OCI-LY7 (cell line): ENCODE measurements around the gene ITGA3. TPM values are rescaled to one million over a fixed set of nuclear protein-coding genes. Genes with fewer than 3 reads are reported as not detected.

Source experiments
- BruUV-seq: library from RNA; stranded (reverse); fragments of 400-500 nt; replicated peaks from 2 replicates; lab custom pipeline; 2021; lab: Mats Ljungman, UMichigan
- CTCF ChIA-PET: fragments of 300-600 bp; sonication (Branson Sonifier 250); formaldehyde crosslinking; loops from one replicate; lab custom pipeline; 2022; ENCODE audit warnings: antibody characterized with exemption; ENCODE audit not compliant: unreplicated experiment; lab: Charles Lee
- POLR2A ChIA-PET: fragments of 300-600 bp; sonication (Branson Sonifier 250); formaldehyde crosslinking; loops from one replicate; lab custom pipeline; 2022; ENCODE audit warnings: antibody characterized with exemption; lab: Charles Lee
- DNase-seq: peaks from one replicate; pipeline ENCODE4 v3.0.0-alpha.2; 2015; ENCODE audit warnings: low spot score
- H2AFZ ChIP-seq: fragments of 200-600 bp; sonication (generic), shearing (Covaris generic); 2 replicates; pipeline ENCODE4 v1.6.1; 2014; ENCODE audit warnings: mild to moderate bottlenecking, antibody characterized with exemption, low read length, moderate library complexity
- H3K27ac ChIP-seq: fragments of 200-600 bp; sonication (generic); 2 replicates; pipeline ENCODE4 v1.5.1; 2014; ENCODE audit warnings: mixed run types, low read depth, mild to moderate bottlenecking, moderate library complexity, low read length, inconsistent platforms; ENCODE audit not compliant: poor library complexity, severe bottlenecking
- H3K36me3 ChIP-seq: fragments of 200-600 bp; sonication (generic); 2 replicates; pipeline ENCODE4 v1.6.1; 2014; ENCODE audit warnings: mild to moderate bottlenecking, antibody characterized with exemption, low read length, moderate library complexity, mixed read lengths; ENCODE audit not compliant: insufficient read depth
- H3K4me1 ChIP-seq: fragments of 200-600 bp; sonication (generic); 2 replicates; pipeline ENCODE4 v1.5.1; 2014; ENCODE audit warnings: mild to moderate bottlenecking, low read length; ENCODE audit not compliant: insufficient read depth, poor library complexity, severe bottlenecking
- H3K4me2 ChIP-seq: fragments of 200-600 bp; sonication (generic); 2 replicates; pipeline ENCODE4 v1.6.1; 2014; ENCODE audit warnings: mild to moderate bottlenecking, low read length
- H3K4me3 ChIP-seq: fragments of 200-600 bp; sonication (generic); 2 replicates; pipeline ENCODE4 v1.5.1; 2014; ENCODE audit warnings: mild to moderate bottlenecking, low read depth, low read length; ENCODE audit not compliant: poor library complexity, severe bottlenecking
- H3K79me2 ChIP-seq: fragments of 200-600 bp; sonication (generic); 2 replicates; pipeline ENCODE4 v1.6.1; 2016; ENCODE audit warnings: low read depth, mild to moderate bottlenecking, low read length, moderate library complexity, mixed read lengths; ENCODE audit not compliant: insufficient read depth
- H3K9me2 ChIP-seq: fragments of 200-600 bp; sonication (generic); 2 replicates; pipeline ENCODE4 v1.6.1; 2016; ENCODE audit warnings: mild to moderate bottlenecking, low read length, mixed read lengths; ENCODE audit not compliant: insufficient read depth
- H3K9me3 ChIP-seq: fragments of 200-600 bp; sonication (generic); 2 replicates; pipeline ENCODE4 v1.6.1; 2014; ENCODE audit warnings: mild to moderate bottlenecking, mixed run types, low read length, mixed read lengths
- H4K20me1 ChIP-seq: fragments of 200-600 bp; sonication (generic); 2 replicates; pipeline ENCODE4 v1.6.1; 2014; ENCODE audit warnings: mild to moderate bottlenecking, antibody characterized with exemption, low read length, moderate library complexity, mixed read lengths; ENCODE audit not compliant: insufficient read depth
- CTCF ChIP-seq: fragments of 200-600 bp; sonication (generic); conservative IDR thresholded peaks from 2 replicates; pipeline ENCODE4 v1.5.1; 2014; ENCODE audit warnings: mild to moderate bottlenecking, antibody characterized with exemption, low read length, moderate library complexity, mixed read lengths
- EZH2phosphoT487 ChIP-seq: fragments of 200-600 bp; sonication (generic); IDR thresholded peaks from 2 replicates; pipeline ENCODE4 v1.6.1; 2018; ENCODE audit warnings: low read depth, borderline replicate concordance, mild to moderate bottlenecking, mixed run types, antibody characterized with exemption, low read length, moderate library complexity, mixed read lengths
- intact Hi-C: fragments of 100-400 bp; cut with micrococcal nuclease; formaldehyde crosslinking; loops from one replicate; pipeline ENCODE4 v1.10.0; 2022; ENCODE audit not compliant: unreplicated experiment
- total RNA-seq, 2 experiments: library from RNA; depleted of rRNA in 1 of 2; stranded (reverse); fragments of >200 nt in 1 of 2; shearing (Covaris generic) in 1 of 2; gene quantifications; 2 replicates each; pipeline ENCODE4 v1.2.3, GENCODE V29; 2014 to 2022

The ITGA3 gene
- total RNA-seq, 2 experiments from 2014 or later, result 15.2 to 30.7 TPM

DNA sequence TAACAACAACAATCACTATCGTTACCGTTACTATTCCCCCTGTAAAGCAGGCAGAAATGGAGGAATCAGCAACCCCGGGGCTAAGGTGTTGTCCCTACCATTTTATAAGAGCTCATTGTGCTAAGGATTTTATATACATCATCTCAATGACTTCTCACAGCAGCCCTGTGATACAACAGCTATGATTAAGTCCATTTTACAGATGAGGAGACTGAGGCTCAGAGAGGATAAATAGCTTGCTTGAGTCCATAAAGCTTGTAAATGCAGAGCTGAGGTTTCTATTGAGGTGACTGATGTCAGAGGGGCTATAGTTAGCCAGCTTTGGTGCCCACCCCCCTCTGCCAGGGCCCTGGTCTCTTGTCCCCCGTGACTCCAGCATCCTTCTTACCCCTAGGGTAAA, 22.5 kb downstream of the ITGA3 start:
- TF ChIP-seq EZH2phosphoT487, result no peak
- no peak for TF ChIP-seq CTCF
- no peaks in the 10 kb centered on the region for H3K79me2 ChIP-seq
- H2AFZ ChIP-seq, result no peak overlapping the region
- H3K4me1 ChIP-seq, result peaks cover 42% of the 10 kb centered on the region
- no peaks in the 10 kb centered on the region for H4K20me1 ChIP-seq
- no TSS peak for BruUV-seq
- peaks cover 51% of the 10 kb centered on the region for H3K36me3 ChIP-seq
- intact Hi-C loops, result no loop called here
- H3K9me2 ChIP-seq, result no peaks in the 10 kb centered on the region
- H3K4me2 ChIP-seq, result no peak overlapping the region
- CTCF ChIA-PET, result interaction anchor here (1.2 to 1.3 kb wide), 2 partner anchors 16 to 21 kb away, joined by 4 to 5 read pairs; no protein-coding TSS in a partner anchor
- H3K4me3 ChIP-seq, result no peak overlapping the region
- H3K9me3 ChIP-seq, result peaks cover 5% of the 10 kb centered on the region; the same call in 1 of the 2 replicates
- no peak for DNase-seq
- no peak overlapping the region for H3K27ac ChIP-seq
- POLR2A ChIA-PET, result interaction anchor here (0.5 kb wide), 1 partner anchor 80 kb away, joined by 3 read pairs; no protein-coding TSS in a partner anchor

DNA sequence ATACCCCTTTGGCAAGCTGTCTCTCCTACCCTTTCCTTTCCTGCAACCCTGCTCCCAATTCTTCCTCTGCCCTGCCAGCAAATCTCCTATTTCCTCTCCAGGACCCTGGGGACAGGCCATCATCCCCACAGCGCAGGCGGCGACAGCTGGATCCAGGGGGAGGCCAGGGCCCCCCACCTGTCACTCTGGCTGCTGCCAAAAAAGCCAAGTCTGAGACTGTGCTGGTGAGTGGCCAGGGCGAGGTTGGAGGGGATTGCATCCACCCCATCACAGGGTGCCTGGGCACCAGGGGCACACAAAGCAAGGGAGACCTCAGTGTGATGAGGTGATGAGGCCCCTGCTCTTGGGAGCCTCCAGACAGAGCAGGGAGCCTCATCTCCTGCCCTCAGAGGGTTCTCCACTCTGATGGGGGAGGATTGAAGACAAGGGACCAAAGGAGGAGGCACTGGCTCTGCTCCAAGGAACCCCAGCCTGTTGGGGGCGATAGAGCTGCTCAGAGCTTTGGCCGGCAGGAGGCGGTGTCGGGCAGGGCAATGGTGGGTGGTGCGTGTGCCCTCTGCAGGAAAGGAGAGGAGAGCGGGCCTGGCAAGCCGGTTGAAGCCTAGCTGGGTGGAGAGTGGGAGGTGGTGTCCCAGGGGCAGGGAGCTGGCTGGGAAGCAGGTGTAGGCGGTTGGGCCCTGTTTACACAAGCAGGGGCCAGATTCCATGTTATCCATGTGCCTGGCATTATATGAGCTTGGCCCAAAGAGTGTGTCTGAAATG, 23.6 kb downstream of the ITGA3 start:
- intact Hi-C loops, result no loop called here
- peak overlapping the region; percentile 66 for H3K4me2 ChIP-seq
- peaks cover 42% of the 10 kb centered on the region for H3K4me1 ChIP-seq
- BruUV-seq, result no TSS peak
- H2AFZ ChIP-seq, result no peak overlapping the region; the same call in 1 of the 2 replicates
- H3K9me3 ChIP-seq, result peaks cover 5% of the 10 kb centered on the region; the same call in 1 of the 2 replicates
- TF ChIP-seq CTCF, result peak; percentile 91
- TF ChIP-seq EZH2phosphoT487, result no peak
- POLR2A ChIA-PET, result no interaction called here
- H3K27ac ChIP-seq, result peak overlapping the region; percentile 91
- CTCF ChIA-PET, result interaction anchor here (0.7 kb wide), 1 partner anchor 47 kb away, joined by 4 read pairs; no protein-coding TSS in a partner anchor
- no peaks in the 10 kb centered on the region for H3K79me2 ChIP-seq
- H3K4me3 ChIP-seq, result no peak overlapping the region
- no peaks in the 10 kb centered on the region for H3K9me2 ChIP-seq
- no peaks in the 10 kb centered on the region for H4K20me1 ChIP-seq
- DNase-seq, result peak; percentile 57
- peaks cover 47% of the 10 kb centered on the region for H3K36me3 ChIP-seq

GRCh38 chr17:50080096-50080480, 24.2 kb downstream of the ITGA3 start:
- ChIA-PET POLR2A (no interaction called here), CTCF (interaction anchor here (0.7 kb wide), 1 partner anchor 46 kb away, joined by 4 read pairs; no protein-coding TSS in a partner anchor)
- Histone ChIP-seq H2AFZ (no peak overlapping the region; the same call in 1 of the 2 replicates), H3K9me2 (no peaks in the 10 kb centered on the region), H3K27ac (peak overlapping the region; percentile 91), H3K4me3 (peak overlapping the region; percentile 51), H3K9me3 (peaks cover 5% of the 10 kb centered on the region; the same call in 1 of the 2 replicates), H3K79me2 (no peaks in the 10 kb centered on the region), H3K4me2 (peak overlapping the region; percentile 66), H4K20me1 (no peaks in the 10 kb centered on the region), H3K4me1 (peaks cover 42% of the 10 kb centered on the region), H3K36me3 (peaks cover 47% of the 10 kb centered on the region)
- intact Hi-C loops, result no loop called here
- no TSS peak for BruUV-seq
- no peak for DNase-seq
- TF ChIP-seq CTCF, result no peak
- TF ChIP-seq EZH2phosphoT487, result no peak
